Activated naive CD4-positive, alpha-beta T cell treated with anti-CD3 and anti-CD28 coated beads, Interleukin-2, amount 10 ng/mL, durations not matched to agents 7 days and 5 days (primary cell): ENCODE data around the gene TSHZ2.
"Not testable (repeated sequence)": the region's sequence is repeated elsewhere in the genome, so short reads cannot be mapped to it uniquely, and the experiment has no call there.

ENCODE experiments used
- CTCF ChIA-PET: fragments of 350-600 bp; sonication (Branson Sonifier 250); formaldehyde crosslinking; loops from one replicate; lab custom pipeline; 2021; ENCODE audit warnings: antibody characterized with exemption; lab: Charles Lee
- DNase-seq: peaks from one replicate; pipeline ENCODE4 v3.0.0-alpha.2; 2020
- H3K27ac Mint-ChIP-seq: one replicate; pipeline ENCODE4 v1.8.0; 2021; ENCODE audit warnings: mild to moderate bottlenecking, moderate library complexity, mixed read lengths
- H3K27me3 Mint-ChIP-seq: one replicate; pipeline ENCODE4 v1.8.0; 2021; ENCODE audit warnings: mild to moderate bottlenecking, mixed read lengths
- H3K36me3 Mint-ChIP-seq: one replicate; pipeline ENCODE4 v1.8.0; 2021; ENCODE audit warnings: mixed read lengths
- H3K4me1 Mint-ChIP-seq: one replicate; pipeline ENCODE4 v1.8.0; 2021; ENCODE audit warnings: mixed read lengths
- H3K4me3 Mint-ChIP-seq: one replicate; pipeline ENCODE4 v1.8.0; 2021; ENCODE audit warnings: mild to moderate bottlenecking, moderate library complexity, mixed read lengths
- H3K9me3 Mint-ChIP-seq: one replicate; pipeline ENCODE4 v1.8.0; 2021; ENCODE audit warnings: mixed read lengths

The TSHZ2 gene

GRCh38 chr20:53403029-53403428 lies 430.9 kb downstream of the TSHZ2 start:
- H3K27me3 Mint-ChIP-seq = peaks cover 3% of the 10 kb centered on the region
- H3K27ac Mint-ChIP-seq = no peak overlapping the region
- H3K4me3 Mint-ChIP-seq = no peak overlapping the region
- DNase-seq = no peak
- CTCF ChIA-PET = no interaction called here
- H3K36me3 Mint-ChIP-seq = peaks cover 2% of the 10 kb centered on the region
- H3K9me3 Mint-ChIP-seq = no peaks in the 10 kb centered on the region
- H3K4me1 Mint-ChIP-seq = peaks cover 25% of the 10 kb centered on the region

GRCh38 chr20:53405139-53405538 lies 433.0 kb downstream of the TSHZ2 start:
- DNase-seq = no peak
- Mint-ChIP-seq H3K4me3 (no peak overlapping the region), H3K27ac (no peak overlapping the region), H3K36me3 (peaks cover 2% of the 10 kb centered on the region), H3K27me3 (peaks cover 3% of the 10 kb centered on the region), H3K9me3 (no peaks in the 10 kb centered on the region), H3K4me1 (peaks cover 20% of the 10 kb centered on the region)
- CTCF ChIA-PET = no interaction called here

GRCh38 chr20:53406580-53406979 lies 434.4 kb downstream of the TSHZ2 start:
- Mint-ChIP-seq H3K4me3 (no peak overlapping the region), H3K36me3 (peaks cover 2% of the 10 kb centered on the region), H3K27ac (no peak overlapping the region), H3K4me1 (peaks cover 20% of the 10 kb centered on the region), H3K27me3 (peaks cover 3% of the 10 kb centered on the region), H3K9me3 (no peaks in the 10 kb centered on the region)
- CTCF ChIA-PET = no interaction called here
- no peak for DNase-seq

GRCh38 chr20:53408691-53409446 lies 436.7 kb downstream of the TSHZ2 start:
- Mint-ChIP-seq H3K27ac (no peak overlapping the region), H3K9me3 (no peaks in the 10 kb centered on the region), H3K4me1 (peaks cover 10% of the 10 kb centered on the region), H3K36me3 (no peaks in the 10 kb centered on the region), H3K4me3 (no peak overlapping the region), H3K27me3 (peaks cover 13% of the 10 kb centered on the region)
- DNase-seq = no peak
- CTCF ChIA-PET = interaction anchor here (1.0 to 2.0 kb wide), 2 partner anchors 104 to 139 kb away, joined by 3 to 6 read pairs; no protein-coding TSS in a partner anchor

GRCh38 chr20:53409447-53409717 lies 437.2 kb downstream of the TSHZ2 start:
- no peak for DNase-seq
- H3K27me3 Mint-ChIP-seq = peaks cover 13% of the 10 kb centered on the region
- H3K36me3 Mint-ChIP-seq = no peaks in the 10 kb centered on the region
- CTCF ChIA-PET = interaction anchor here (2.0 kb wide), 1 partner anchor 138 kb away, joined by 6 read pairs; no protein-coding TSS in a partner anchor
- H3K27ac Mint-ChIP-seq = no peak overlapping the region
- H3K9me3 Mint-ChIP-seq = no peaks in the 10 kb centered on the region
- no peak overlapping the region for H3K4me3 Mint-ChIP-seq
- peaks cover 7% of the 10 kb centered on the region for H3K4me1 Mint-ChIP-seq

GRCh38 chr20:53411129-53411528 lies 439.0 kb downstream of the TSHZ2 start:
- no peaks in the 10 kb centered on the region for H3K9me3 Mint-ChIP-seq
- H3K36me3 Mint-ChIP-seq = no peaks in the 10 kb centered on the region
- H3K27ac Mint-ChIP-seq = no peak overlapping the region
- peaks cover 13% of the 10 kb centered on the region for H3K27me3 Mint-ChIP-seq
- no peak for DNase-seq
- CTCF ChIA-PET = interaction anchor here (0.5 to 1.3 kb wide), 2 partner anchors 339 to 529 kb away, joined by 4 read pairs; no protein-coding TSS in a partner anchor
- H3K4me3 Mint-ChIP-seq = no peak overlapping the region
- peaks cover 7% of the 10 kb centered on the region for H3K4me1 Mint-ChIP-seq

- H3K4me3 Mint-ChIP-seq = no peak overlapping the region
- no peaks in the 10 kb centered on the region for H3K36me3 Mint-ChIP-seq
- H3K4me1 Mint-ChIP-seq = peaks cover 7% of the 10 kb centered on the region
- H3K27me3 Mint-ChIP-seq = peaks cover 11% of the 10 kb centered on the region
- no peak overlapping the region for H3K27ac Mint-ChIP-seq
- DNase-seq = no peak
- H3K9me3 Mint-ChIP-seq = no peaks in the 10 kb centered on the region
- CTCF ChIA-PET = interaction anchor here (1.3 kb wide), 1 partner anchor 528 kb away, joined by 4 read pairs; no protein-coding TSS in a partner anchor
These were observed 439.7 kb downstream of the TSHZ2 start for GRCh38 chr20:53411891-53412290.

GRCh38 chr20:53412577-53413185 lies 440.5 kb downstream of the TSHZ2 start:
- no peak overlapping the region for H3K4me3 Mint-ChIP-seq
- peaks cover 10% of the 10 kb centered on the region for H3K27me3 Mint-ChIP-seq
- DNase-seq = no peak
- no peak overlapping the region for H3K27ac Mint-ChIP-seq
- CTCF ChIA-PET = interaction anchor here (0.6 to 2.2 kb wide), 5 partner anchors 133 to 527 kb away, joined by 3 to 10 read pairs (median 3); no protein-coding TSS in a partner anchor
- no peaks in the 10 kb centered on the region for H3K36me3 Mint-ChIP-seq
- H3K4me1 Mint-ChIP-seq = peaks cover 7% of the 10 kb centered on the region
- H3K9me3 Mint-ChIP-seq = no peaks in the 10 kb centered on the region

GRCh38 chr20:53413186-53413631 lies 441.1 kb downstream of the TSHZ2 start:
- Mint-ChIP-seq H3K4me3 (no peak overlapping the region), H3K9me3 (no peaks in the 10 kb centered on the region), H3K36me3 (no peaks in the 10 kb centered on the region), H3K4me1 (peaks cover 7% of the 10 kb centered on the region), H3K27me3 (peaks cover 10% of the 10 kb centered on the region), H3K27ac (no peak overlapping the region)
- DNase-seq = peak; percentile 68
- CTCF ChIA-PET = interaction anchor here (1.1 to 2.2 kb wide), 3 partner anchors 133 to 525 kb away, joined by 3 to 10 read pairs (median 3); no protein-coding TSS in a partner anchor

GRCh38 chr20:53413845-53414244 lies 441.7 kb downstream of the TSHZ2 start:
- H3K4me1 Mint-ChIP-seq, H3K4me3 Mint-ChIP-seq, H3K9me3 Mint-ChIP-seq, DNase-seq, H3K27ac Mint-ChIP-seq, H3K36me3 Mint-ChIP-seq: not testable (repeated sequence)
- CTCF ChIA-PET = interaction anchor here (2.2 kb wide), 1 partner anchor 134 kb away, joined by 10 read pairs; no protein-coding TSS in a partner anchor
- peaks cover 10% of the 10 kb centered on the region for H3K27me3 Mint-ChIP-seq

GRCh38 chr20:53419693-53420460 lies 447.7 kb downstream of the TSHZ2 start:
- H3K4me3 Mint-ChIP-seq = no peak overlapping the region
- no peak for DNase-seq
- H3K4me1 Mint-ChIP-seq = no peaks in the 10 kb centered on the region
- H3K27me3 Mint-ChIP-seq = no peaks in the 10 kb centered on the region
- H3K27ac Mint-ChIP-seq = no peak overlapping the region
- H3K9me3 Mint-ChIP-seq = peaks cover 3% of the 10 kb centered on the region
- CTCF ChIA-PET = no interaction called here
- H3K36me3 Mint-ChIP-seq = no peaks in the 10 kb centered on the region

- peaks cover 3% of the 10 kb centered on the region for H3K9me3 Mint-ChIP-seq
- H3K36me3 Mint-ChIP-seq = peaks cover 2% of the 10 kb centered on the region
- no peak for DNase-seq
- H3K4me3 Mint-ChIP-seq = no peak overlapping the region
- no peak overlapping the region for H3K27ac Mint-ChIP-seq
- no peaks in the 10 kb centered on the region for H3K4me1 Mint-ChIP-seq
- no peaks in the 10 kb centered on the region for H3K27me3 Mint-ChIP-seq
- CTCF ChIA-PET = no interaction called here
These were observed 449.2 kb downstream of the TSHZ2 start for GRCh38 chr20:53421343-53421742.

GRCh38 chr20:53422039-53422438 lies 449.9 kb downstream of the TSHZ2 start:
- H3K4me3 Mint-ChIP-seq = no peak overlapping the region
- H3K27me3 Mint-ChIP-seq = no peaks in the 10 kb centered on the region
- peaks cover 3% of the 10 kb centered on the region for H3K9me3 Mint-ChIP-seq
- peaks cover 2% of the 10 kb centered on the region for H3K36me3 Mint-ChIP-seq
- DNase-seq = no peak
- CTCF ChIA-PET = no interaction called here
- no peak overlapping the region for H3K27ac Mint-ChIP-seq
- H3K4me1 Mint-ChIP-seq = no peaks in the 10 kb centered on the region

GRCh38 chr20:53423587-53424146 lies 451.5 kb downstream of the TSHZ2 start:
- H3K36me3 Mint-ChIP-seq = peaks cover 2% of the 10 kb centered on the region
- peaks cover 3% of the 10 kb centered on the region for H3K9me3 Mint-ChIP-seq
- CTCF ChIA-PET = no interaction called here
- H3K27ac Mint-ChIP-seq = no peak overlapping the region
- H3K4me1 Mint-ChIP-seq = no peaks in the 10 kb centered on the region
- no peak for DNase-seq
- no peaks in the 10 kb centered on the region for H3K27me3 Mint-ChIP-seq
- no peak overlapping the region for H3K4me3 Mint-ChIP-seq
